ENCODE results near the gene FOXK1.
"Not testable (repeated sequence)": the region's sequence is repeated elsewhere in the genome, so short reads cannot be mapped to it uniquely, and the experiment has no call there.

FOXK1 gene

DNA sequence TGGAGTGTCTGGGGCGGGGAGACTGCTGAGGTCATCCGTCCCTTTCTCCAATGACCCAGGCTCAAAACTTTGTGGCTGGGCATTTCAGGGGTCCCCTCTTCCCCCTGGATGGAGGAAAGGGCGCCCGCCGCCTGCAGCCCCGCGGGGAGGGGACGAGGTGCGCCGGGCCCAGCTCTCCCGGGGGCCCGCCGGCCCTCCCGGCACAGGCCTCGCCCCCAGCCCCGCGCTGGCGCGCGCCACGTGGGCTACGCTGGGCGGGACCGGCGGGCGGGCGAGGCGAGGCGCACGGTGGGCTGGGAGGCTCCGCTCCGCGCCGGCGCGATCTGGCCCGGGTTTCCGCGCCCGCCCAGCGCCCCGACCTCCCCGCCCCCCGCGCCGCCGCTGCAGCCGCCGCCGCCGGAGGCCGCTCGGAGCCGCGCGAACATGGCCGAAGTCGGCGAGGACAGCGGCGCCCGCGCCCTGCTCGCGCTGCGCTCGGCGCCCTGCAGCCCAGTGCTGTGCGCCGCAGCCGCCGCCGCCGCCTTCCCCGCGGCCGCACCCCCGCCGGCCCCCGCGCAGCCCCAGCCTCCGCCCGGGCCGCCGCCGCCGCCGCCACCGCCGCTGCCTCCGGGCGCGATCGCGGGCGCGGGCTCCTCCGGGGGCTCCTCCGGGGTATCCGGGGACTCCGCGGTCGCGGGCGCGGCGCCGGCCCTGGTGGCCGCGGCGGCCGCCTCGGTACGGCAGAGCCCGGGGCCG is at the start of gene FOXK1:
Gene FOXK1, plus strand, starts transcription at position 410 of the 735 bp plus-strand sequence. Its CDS starts 14 bp downstream, at position 424.
- DNase-seq (ENCODE audit: low spot score), result no peak

DNA sequence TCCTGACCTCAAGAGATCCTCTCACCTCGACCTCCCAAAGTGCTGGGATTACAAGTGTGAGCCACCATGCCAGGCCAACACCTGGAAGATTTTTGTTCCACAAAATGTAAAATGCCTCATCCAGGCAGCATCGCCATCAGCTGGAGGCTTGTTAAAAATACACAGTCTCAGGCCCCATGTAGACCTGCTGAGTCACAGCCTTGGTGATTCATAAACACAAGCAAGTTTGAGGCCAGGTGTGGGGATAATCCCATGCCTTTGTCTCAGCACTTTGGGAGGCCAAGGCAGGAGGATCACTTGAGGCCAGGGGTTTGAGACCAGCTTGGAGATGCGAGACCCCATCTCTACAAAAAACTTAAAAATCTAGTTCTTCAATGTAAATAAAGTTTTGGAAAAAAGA is 49.1 kb upstream of the FOXK1 start:
- no peak for DNase-seq (ENCODE audit: low spot score)

DNA sequence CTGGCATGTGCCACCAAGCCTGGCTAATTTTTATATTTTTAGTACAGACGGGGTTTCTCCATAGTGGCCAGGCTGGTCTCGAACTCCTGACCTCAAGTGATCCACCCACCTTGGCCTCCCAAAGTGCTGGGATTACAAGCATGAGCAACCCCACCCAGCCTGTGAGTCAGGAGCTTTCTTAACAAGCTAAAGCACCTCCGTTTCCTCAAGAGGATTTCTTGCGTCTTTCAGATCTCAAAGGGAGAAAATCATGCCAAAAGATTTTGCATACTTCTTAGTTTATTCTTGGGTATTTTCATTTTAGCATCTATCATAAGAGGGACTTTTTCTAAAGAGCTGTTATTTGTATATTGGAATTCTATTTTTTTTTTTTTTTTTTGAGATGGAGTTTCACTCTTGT is 47.9 kb upstream of the FOXK1 start:
- DNase-seq (ENCODE audit: low spot score), result no peak

DNA sequence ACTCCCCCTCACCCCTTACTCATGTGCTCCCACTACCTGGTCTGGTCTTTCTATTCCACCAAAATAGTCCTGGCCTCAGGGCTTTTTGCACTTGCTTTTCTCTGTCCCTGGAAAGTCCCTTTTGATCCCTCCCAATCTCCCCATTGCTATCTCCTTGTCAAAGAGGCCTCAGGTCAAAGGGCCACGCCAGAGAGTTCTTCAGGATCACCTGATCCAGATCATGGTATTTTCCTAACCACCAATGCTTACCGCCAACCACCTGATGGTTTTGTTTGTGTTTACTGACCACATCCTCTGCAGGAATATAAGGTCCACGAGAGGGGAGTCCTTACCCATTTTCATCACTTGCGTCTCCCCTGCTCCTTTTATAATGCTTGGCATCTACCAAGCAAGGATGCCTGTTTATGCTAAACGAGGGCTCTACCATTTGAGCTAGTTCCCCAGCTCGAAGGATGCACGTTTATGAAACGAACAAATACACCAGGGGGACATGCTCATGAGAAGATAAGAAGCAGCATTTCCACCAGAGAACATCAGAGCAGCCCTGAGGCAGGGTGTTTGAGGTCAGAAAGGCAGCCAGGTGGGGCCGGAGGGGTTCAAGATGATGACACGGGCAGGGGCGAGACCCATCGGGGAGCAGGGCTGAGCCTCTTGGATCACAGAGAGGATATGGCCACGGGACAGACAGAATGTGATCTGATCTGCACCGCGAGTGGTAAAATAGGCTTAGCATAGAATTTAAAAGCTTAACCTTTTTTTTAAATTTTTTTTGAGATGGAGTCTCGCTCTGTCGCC is 43.1 kb upstream of the FOXK1 start:
- DNase-seq (ENCODE audit: low spot score), result no peak

DNA sequence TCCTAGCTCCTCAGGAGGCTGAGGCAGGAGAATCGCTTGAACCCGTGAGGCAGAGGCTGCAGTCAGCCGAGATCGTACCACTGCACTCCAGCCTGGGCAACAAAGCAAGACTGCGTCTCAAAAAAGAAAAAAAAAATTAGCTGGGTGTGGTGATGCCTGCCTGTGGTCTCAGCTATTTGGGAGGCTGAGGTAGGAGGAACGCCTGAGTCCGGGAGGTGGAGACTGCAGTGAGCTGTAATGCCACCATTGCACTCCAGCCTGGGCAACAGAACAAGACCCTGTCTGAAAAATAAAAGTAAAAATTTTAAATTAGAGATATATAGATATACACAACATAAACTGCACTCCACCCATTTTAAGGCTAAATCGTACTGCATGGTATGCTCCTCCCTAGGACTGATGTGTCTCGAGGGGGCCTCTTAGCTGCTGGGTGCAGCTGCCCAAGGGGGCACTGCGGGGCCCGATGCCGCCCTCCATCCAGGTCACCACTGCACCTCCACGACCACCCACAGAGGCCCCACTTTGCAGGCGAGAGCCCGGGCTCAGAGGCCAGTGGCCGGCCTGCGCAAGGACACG is 40.9 kb upstream of the FOXK1 start:
- no peak for DNase-seq (ENCODE audit: low spot score)

DNA sequence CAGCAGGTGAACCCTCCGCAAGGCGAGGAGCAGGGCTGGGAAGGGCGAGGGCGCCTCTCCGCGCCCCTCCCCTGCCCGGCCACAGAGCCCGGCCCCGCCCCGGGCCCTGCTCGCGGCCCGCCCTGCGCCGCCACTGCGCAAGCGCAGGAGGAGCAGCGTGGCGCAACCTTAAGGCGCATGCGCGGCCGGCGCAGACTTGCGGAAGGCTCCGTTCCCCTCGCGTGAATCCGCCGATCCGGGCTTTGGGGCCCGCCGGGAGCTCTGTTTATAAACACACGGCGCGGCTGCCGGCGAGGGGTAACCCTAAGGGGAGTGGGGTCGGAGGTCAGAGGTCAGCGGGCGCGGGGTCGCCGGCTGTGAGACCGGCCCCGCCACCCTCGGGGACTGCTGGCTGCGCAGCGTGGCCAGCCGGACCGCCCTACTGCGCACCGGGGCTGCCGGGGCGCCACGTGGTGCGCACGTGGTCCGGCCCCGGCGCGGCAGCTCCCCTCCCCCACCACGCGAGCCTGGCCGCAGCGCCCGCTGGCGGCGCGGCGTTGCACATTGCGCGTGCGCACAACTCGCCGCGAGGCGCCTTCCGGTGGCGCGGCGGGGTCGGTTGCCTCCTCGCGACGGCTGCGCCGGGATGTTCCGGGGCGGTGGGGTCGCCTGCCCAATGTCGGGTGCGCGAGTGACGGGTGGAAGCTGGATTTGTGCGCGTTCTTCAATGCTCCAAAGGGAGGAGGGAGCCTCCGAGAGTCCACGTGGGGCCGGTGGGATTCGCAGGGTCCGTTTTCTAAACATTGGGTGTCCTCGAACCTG is 40.2 kb upstream of the FOXK1 start:
- DNase-seq (ENCODE audit: low spot score), result peak; percentile 89

DNA sequence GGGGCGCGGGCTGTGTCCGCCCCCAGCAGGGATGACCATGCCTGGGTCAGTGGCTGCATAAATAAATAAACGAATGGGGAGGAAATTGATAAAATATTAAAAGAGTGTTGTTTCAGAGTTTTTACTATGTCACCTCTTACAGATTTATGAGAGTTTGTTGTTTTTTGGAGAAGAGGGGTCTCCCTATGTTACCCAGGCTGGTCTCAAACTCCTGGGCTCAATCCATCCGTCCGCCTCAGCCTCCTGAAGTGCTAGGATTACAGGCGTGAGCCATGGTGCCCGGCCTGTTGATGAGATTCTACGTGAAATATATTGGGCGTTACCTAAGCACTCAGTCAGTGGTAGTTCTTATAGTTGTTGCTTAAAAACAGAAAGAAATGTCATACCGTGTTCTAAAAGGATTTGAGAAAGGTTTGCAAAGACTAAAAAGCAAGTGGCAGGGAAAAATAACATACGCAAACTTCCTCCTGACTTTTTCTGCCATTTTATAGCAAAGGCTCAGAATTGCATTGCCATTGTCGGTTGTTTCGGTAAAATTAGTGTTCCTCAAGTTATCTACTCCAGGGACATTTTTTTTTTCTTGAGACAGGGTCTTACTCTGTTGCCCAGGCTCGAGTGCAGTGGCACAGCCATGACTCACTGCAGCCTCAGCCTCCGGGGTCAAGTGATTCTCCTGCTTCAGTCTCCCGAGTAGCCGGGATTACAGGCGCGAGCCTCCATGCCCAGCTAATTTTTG is 39.5 kb upstream of the FOXK1 start:
- peak; percentile 22 for DNase-seq (ENCODE audit: low spot score)

DNA sequence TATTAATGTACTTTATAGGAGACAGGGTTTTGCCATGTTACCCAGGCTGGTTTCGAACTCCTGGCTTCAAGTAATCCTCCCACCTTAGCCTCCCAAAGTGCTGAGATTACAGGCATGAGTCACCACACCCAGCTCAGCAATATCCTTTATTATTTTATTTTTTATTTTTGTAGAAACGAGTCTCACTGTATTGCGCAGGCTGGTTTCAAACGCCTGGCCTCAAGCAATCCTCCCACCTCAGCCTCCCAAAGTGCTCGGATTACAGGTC is 39.0 kb upstream of the FOXK1 start:
- not testable (repeated sequence) for DNase-seq (ENCODE audit: low spot score)

DNA sequence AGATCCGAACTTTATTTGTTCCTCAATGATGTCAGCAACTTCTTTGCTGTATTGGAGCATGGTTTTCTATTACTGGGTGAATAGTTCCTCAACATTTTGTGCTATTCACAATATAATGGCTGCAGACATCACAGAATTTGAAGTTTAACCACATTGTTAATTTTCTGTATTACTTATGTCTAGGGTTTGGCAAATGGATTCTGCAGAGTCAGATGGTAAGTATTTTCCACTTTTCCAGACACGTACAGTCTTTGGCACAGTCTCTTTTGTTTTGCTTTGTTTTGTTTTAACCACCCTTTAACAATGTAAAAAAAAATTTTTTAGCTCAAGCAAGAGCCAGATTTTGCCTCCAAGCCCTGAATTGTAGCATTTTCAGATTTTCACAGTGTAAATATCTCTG is 36.8 kb upstream of the FOXK1 start:
- no peak for DNase-seq (ENCODE audit: low spot score)

DNA sequence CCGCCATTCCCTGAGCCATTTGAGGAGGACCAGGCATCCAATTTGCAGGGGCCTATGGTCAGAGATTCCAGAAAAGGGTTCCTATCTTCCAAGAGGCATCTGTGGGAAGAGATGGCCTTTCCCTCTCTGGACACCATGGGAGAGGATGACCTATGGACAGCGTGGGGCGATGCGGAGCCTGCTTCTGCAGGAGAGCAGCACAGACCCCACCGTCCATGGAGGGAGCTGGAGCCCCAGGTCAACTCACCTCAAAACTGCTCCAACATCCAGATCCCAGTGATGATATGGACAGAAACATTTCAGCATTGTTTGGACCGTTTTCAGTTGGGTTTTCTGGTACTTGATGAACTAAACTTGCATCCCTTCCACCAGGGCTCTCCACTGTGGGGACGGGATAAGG is 34.0 kb upstream of the FOXK1 start:
- no peak for DNase-seq (ENCODE audit: low spot score)

DNA sequence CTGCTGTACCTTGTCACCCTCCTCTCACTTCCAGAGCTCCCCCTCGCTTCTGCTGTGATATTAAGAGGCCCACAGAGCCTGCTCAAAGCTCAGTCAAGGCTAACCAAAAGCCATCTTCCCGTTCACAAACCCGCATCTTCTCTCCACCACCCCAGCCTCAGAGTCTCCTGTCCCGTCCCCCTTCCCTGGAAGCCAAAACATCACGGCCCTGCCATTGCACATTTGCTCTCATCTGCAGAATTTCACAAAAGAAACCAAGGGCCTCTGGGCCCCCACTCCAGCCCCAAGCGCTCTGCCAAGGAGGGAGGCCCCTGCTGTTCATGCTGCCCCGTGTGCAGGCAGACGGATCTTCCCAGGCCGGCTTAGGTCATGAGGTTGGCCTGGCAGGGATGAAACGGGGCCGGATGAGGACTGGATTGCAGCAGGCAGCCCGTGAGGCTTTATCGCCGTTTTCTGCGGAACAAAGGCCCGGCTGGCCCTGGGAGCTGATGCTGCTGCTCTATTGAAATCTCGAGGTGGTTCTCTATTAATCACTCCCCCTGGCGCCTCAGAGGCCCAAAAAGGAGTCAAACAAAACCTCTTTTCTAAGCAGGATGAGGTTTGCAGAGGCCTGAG is 31.6 kb upstream of the FOXK1 start:
- DNase-seq (ENCODE audit: low spot score), result peak; percentile 30

DNA sequence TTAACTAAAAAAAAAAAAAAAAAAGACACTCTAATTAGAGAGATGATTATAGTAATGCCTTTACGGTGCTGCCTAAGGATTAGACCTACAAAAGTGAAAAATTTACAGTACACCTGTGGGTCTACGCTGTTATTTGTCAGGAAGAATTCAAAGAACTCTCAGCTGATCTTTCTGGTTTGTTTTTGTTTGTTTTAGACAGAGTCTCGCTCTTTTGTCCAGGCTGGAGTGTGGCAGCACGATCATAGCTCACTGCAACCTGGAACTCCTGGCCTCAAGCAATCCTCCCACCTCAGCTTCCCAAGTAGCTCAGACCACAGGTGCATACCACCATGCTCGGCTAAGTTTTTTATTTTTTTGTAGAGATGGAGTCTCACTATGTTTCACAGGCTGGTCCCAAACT is 28.3 kb upstream of the FOXK1 start:
- DNase-seq (ENCODE audit: low spot score), result no peak

DNA sequence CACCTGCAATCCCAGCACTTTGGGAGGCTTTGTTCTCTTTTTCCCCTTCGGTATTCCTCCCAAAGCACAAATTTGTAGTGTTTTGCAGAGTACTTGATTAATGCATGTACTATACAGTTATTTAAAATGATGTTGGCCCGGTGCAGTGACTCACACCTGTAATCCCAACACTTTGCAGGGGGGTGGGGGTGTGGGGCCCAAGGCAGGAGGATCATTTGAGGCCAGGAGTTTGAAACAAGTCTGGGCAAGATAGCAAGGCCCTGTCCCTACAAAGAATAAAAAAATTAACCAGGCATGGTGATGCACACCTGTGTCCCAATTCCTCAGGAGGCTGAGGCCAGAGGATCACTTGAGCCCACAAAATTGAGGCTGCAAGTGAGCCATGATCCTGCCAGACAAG is 26.8 kb upstream of the FOXK1 start:
- DNase-seq (ENCODE audit: low spot score), result no peak

DNA sequence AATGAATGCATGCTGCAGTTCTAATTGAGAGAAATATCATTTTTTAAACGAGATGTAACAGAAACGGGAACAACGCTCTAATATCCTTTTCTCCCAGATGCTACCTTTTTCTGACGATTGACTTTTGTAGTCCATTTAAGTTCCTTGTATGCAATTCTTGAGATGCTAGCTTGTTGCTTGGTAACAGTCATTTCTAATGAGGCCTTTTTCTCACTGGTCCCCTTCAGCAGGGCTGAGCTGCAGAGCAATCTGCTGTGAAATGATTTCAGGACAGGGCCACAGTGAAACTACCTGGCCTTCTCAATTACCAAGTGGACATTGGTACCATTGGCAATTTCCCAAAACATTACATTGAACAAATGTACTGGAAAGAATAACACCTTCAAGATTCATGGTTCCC is 26.2 kb upstream of the FOXK1 start:
- no peak for DNase-seq (ENCODE audit: low spot score)

DNA sequence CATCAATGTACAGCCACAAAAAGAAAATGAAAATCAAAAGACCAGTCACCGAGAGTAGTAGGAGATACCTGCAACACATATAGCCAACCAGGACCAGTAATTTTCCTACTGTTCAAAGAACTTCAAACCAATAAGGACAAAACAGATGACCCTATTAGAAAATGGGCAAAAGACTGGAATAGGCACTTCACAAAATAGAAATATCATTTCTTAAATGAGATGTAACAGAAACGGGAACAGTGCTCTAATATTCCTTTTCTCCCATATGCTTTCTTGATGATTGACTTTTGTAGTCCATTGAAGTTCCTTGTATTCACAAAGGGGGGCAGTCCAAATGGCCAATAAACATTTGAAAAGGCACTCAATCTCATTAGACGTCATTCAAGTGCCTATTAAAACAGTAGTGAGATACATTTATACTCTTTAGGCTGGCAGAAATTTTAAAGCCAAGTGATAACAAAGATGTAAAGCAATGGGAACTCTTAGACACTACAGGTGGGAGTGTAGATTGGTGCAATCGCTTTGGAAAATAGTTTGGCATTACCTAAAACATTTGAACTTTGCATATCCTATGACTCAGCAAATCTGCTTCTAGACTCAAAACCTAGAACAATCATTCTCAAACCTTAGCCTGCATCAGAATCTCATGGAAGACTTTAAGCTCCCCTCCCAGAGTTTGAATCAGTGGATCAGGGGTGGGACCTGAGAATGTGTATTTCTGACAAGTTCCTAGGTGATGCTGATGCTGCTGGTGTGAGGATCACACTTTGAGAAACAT is 24.3 kb upstream of the FOXK1 start:
- DNase-seq (ENCODE audit: low spot score), result no peak

DNA sequence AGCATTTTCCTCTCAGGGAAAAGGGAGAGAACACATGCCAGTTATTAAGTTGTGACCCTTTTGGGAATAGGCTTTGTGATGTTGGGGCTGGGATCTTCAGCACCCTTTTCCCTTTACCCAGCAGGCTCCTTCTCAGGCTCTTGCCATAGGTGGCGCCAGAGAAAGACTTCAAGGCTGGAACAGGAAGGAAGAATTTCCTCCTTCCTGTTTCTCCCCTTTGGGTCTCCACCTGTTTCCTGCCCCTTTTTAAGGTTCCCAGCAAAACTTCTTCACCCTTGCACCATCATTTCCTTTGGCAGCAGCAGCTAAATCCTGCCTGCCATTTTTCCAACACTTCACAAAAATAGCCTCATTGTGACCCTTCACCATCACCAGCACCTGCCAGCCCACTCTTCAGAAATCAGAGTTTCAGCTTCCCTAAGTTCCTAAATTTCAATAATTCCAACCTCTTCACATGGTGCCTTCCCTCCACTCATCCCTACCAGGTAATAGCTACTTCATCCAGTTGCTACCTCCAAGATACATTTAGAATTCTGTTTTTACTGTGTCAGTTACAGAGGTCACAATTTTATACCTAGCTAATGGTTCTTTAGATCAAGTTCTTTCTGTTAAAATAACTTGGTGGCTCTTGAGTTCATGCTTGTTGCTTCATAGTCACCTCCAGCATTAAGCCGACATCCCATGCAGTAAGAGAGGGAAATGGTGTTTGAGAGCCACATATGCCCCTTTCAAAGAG is 22.4 kb upstream of the FOXK1 start:
- DNase-seq (ENCODE audit: low spot score), result no peak

DNA sequence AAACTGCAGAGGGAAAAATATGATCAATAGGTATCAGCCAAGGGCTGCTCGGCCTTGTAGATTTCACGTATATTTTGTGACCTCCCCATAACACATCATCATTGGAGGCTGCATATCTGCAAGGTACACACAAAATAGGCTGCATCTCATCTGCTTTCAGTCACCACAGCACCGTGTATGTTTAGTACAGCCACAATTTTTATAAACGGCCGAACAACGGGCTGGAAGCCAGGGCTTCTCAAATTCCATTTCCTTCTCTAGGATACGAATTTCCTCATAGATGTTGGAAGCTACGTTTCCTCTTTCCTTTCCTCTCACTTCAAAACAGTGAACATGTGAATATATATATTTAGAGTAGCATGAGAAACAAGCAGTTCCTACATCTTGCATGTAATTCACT is 20.2 kb upstream of the FOXK1 start:
- DNase-seq (ENCODE audit: low spot score), result no peak

DNA sequence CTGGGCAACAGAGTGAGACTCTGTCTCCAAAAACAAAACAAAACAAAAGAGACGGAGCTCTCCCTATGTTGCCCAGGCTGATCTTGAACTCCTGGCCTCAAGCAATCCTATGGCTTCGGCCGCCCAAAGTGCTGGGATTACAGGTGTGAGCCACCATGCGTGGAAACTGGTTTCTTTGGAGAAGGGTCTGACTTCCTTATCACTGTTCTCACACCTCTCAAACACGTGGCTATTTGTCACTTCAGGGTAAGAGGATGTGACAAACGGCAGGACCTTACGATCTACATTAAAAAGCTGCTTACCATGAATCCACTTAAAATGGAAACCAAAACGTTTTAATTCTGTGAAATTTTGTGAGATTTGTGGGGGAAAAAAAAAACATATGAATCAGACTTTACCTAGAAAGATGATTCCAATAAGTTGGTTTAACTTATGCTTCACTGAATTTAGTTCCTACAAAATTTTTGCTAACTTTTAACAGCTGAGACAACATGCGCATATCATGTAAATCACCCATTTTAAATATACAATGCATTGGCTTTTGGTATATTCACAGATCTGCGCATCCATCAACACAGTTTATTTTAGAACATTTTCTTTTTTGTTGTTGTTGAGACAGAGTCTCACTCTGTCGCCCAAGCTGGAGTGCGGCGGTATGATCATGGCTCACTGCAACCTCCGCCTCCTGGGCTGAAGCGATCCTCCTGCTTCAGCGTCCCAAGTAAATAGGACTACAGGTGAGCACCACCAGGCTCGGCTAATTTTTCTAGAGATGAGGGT is 18.7 kb upstream of the FOXK1 start:
- DNase-seq (ENCODE audit: low spot score), result no peak

DNA sequence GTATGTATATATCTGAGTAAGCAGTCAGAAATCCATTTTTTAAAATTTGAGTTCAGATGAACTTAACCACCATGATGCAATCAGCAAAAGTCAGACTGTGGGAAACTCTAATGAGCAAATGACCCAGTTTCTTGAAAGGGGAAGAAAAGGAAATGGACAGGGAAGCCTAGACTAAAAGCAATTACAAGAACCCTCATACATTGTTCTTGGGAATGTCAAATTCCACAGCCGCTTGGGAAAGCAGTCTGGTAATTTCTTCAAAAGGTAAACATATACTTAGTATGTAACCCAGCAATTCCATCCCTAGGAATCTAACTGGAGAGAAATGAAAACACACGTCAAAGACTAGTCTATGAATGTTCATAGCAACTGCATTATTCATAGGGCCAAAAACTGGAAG is 16.4 kb upstream of the FOXK1 start:
- no peak for DNase-seq (ENCODE audit: low spot score)
